Adrenal gland (tissue), 5 donors: ENCODE measurements around the gene MYMX.

Experiments used
- CTCF ChIP-seq, 6 experiments: fragments of 450-650 bp in 4 of 6; fragments of 200-600 bp in 2 of 6; sonication (generic) in 1 of 6; IDR thresholded peaks; 1 replicate in 5 of 6; 2 replicates in 1 of 6; pipeline versions ENCODE4 v1.5.1 to v1.8.0; 2016 to 2021; ENCODE audit warnings: antibody characterized with exemption in 6 of 6, mild to moderate bottlenecking in 2 of 6, moderate library complexity in 1 of 6
- POLR2A ChIP-seq, 2 donors: fragments of 450-650 bp; IDR thresholded peaks; one replicate each; pipeline ENCODE4 v1.6.1; 2017; ENCODE audit warnings: antibody characterized with exemption in 2 of 2, mild to moderate bottlenecking in 2 of 2, moderate library complexity in 1 of 2
- donor health status: DM: no; HTN: no; CAD: no.

GRCh38 chr6:44199883-44200282, 16.8 kb upstream of the MYMX start:
- TF ChIP-seq CTCF (IDR thresholded peaks at IDR 0.05), result no peak
- TF ChIP-seq POLR2A (IDR thresholded peaks at IDR 0.05), result no peak
